Measurements from ENCODE around the gene OR2B6.

OR2B6 gene

GRCh38 chr6:27986928-27987725, 30.1 kb downstream of the OR2B6 start:
- no peak for DNase-seq (ENCODE audit: low read depth in 1 of 2, low spot score in 1 of 2)
- peaks cover 3% of the 10 kb centered on the region for H3K27me3 ChIP-seq (ENCODE audit: insufficient read depth, poor library complexity, severe bottlenecking)
- no peak for TF ChIP-seq SPI1 (IDR thresholded peaks at IDR 0.05; ENCODE audit: borderline replicate concordance, low read depth)
- no peak overlapping the region for H3K4me3 ChIP-seq (replicated peaks; ENCODE audit: insufficient read depth, low read length)
- H3K27ac ChIP-seq (replicated peaks): no peak overlapping the region

GRCh38 chr6:27994616-27995015, 37.6 kb downstream of the OR2B6 start:
- no peak for DNase-seq (ENCODE audit: low read depth in 1 of 2, low spot score in 1 of 2)
- H3K27me3 ChIP-seq (ENCODE audit: insufficient read depth, poor library complexity, severe bottlenecking): peaks cover 3% of the 10 kb centered on the region
- no peak for TF ChIP-seq REST (IDR thresholded peaks at IDR 0.05; ENCODE audit: insufficient replicate concordance, low read depth)
- no peak for TF ChIP-seq SPI1 (IDR thresholded peaks at IDR 0.05; ENCODE audit: borderline replicate concordance, low read depth)
- no peak for TF ChIP-seq GABPA (IDR thresholded peaks at IDR 0.05; ENCODE audit: low read depth)
- no peak for TF ChIP-seq CTCF (IDR thresholded peaks at IDR 0.05; ENCODE audit: insufficient read depth, low read length)
- no peak for TF ChIP-seq POLR2AphosphoS5 (IDR thresholded peaks at IDR 0.05; ENCODE audit: low read depth)
- H3K27ac ChIP-seq (replicated peaks): no peak overlapping the region
- H3K4me3 ChIP-seq (replicated peaks; ENCODE audit: insufficient read depth, low read length): no peak overlapping the region

GRCh38 chr6:28000351-28001045, 43.5 kb downstream of the OR2B6 start:
- H3K4me3 ChIP-seq (replicated peaks; ENCODE audit: insufficient read depth, low read length): no peak overlapping the region
- TF ChIP-seq GABPA (IDR thresholded peaks at IDR 0.05; ENCODE audit: low read depth) (no peak), CTCF (IDR thresholded peaks at IDR 0.05; ENCODE audit: insufficient read depth, low read length) (no peak), POLR2AphosphoS5 (IDR thresholded peaks at IDR 0.05; ENCODE audit: low read depth) (no peak), SPI1 (IDR thresholded peaks at IDR 0.05; ENCODE audit: borderline replicate concordance, low read depth) (no peak), REST (IDR thresholded peaks at IDR 0.05; ENCODE audit: insufficient replicate concordance, low read depth) (no peak)
- H3K27me3 ChIP-seq (ENCODE audit: insufficient read depth, poor library complexity, severe bottlenecking): no peaks in the 10 kb centered on the region
- H3K27ac ChIP-seq (replicated peaks): no peak overlapping the region
- no peak for DNase-seq (ENCODE audit: low read depth in 1 of 2, low spot score in 1 of 2)

- Histone ChIP-seq H3K27me3 (ENCODE audit: insufficient read depth, poor library complexity, severe bottlenecking) (no peaks in the 10 kb centered on the region), H3K27ac (replicated peaks) (no peak overlapping the region), H3K4me3 (replicated peaks; ENCODE audit: insufficient read depth, low read length) (no peak overlapping the region)
- no peak for DNase-seq (ENCODE audit: low read depth in 1 of 2, low spot score in 1 of 2)
- no peak for TF ChIP-seq SPI1 (IDR thresholded peaks at IDR 0.05; ENCODE audit: borderline replicate concordance, low read depth)
- TF ChIP-seq REST (IDR thresholded peaks at IDR 0.05; ENCODE audit: insufficient replicate concordance, low read depth): no peak
- TF ChIP-seq CTCF (IDR thresholded peaks at IDR 0.05; ENCODE audit: insufficient read depth, low read length): no peak
These were observed 44.3 kb downstream of the OR2B6 start for GRCh38 chr6:28001351-28001750.

Data from HL-60 (cell line).